ENCODE measurements around the gene RERGL. TPM values are rescaled to one million over a fixed set of nuclear protein-coding genes. Genes with fewer than 3 reads are reported as not detected.

Gene RERGL
- total RNA-seq, 1 experiment from 2014 or later = not detected

- no peaks in the 10 kb centered on the region for H3K36me3 ChIP-seq (ENCODE audit: control insufficient read depth in 1 of 2, insufficient read depth in 2 of 2, low read length in 2 of 2)
- H3K27ac ChIP-seq (ENCODE audit: low read depth, low read length) = no peak overlapping the region
- H4K20me1 ChIP-seq (ENCODE audit: insufficient read depth) = no peaks in the 10 kb centered on the region
- DNase-seq (ENCODE audit: low read depth, low spot score) (no peak), ATAC-seq (no peak)
- BruUV-seq (replicated peaks) = no TSS peak
- intact Hi-C loops (cut with micrococcal nuclease) = no loop called here
- POLR2A ChIA-PET = no interaction called here
- H2AFZ ChIP-seq (ENCODE audit: low read depth, low read length, poor library complexity, severe bottlenecking) = no peak overlapping the region
- no peaks in the 10 kb centered on the region for H3K27me3 ChIP-seq (ENCODE audit: insufficient read depth, low read length)
- no peak overlapping the region for H3K9ac ChIP-seq (ENCODE audit: low read length)
- no peaks in the 10 kb centered on the region for H3K9me2 ChIP-seq (ENCODE audit: insufficient read depth)
- H3K9me3 ChIP-seq (ENCODE audit: control insufficient read depth in 1 of 2, insufficient read depth in 1 of 2, low read depth in 1 of 2, low read length in 2 of 2) = no peaks in the 10 kb centered on the region; a peak in 1 of 4 replicates
- no peaks in the 10 kb centered on the region for H3K4me1 ChIP-seq (ENCODE audit: control insufficient read depth in 1 of 2, insufficient read depth in 2 of 2, low read length in 2 of 2)
- CTCF ChIA-PET = no interaction called here
- H3K79me2 ChIP-seq (ENCODE audit: insufficient read depth, low read length) = no peaks in the 10 kb centered on the region
- H3K4me2 ChIP-seq (ENCODE audit: low read length) = no peak overlapping the region
- RAD21 ChIA-PET (ENCODE audit: low non-redundant PET in 1 of 2, low total read pairs in 2 of 2, uncharacterized antibody in 2 of 2, unreplicated experiment in 2 of 2) = no interaction called here
- TF ChIP-seq POLR2A (IDR thresholded peaks at IDR 0.05; ENCODE audit: borderline replicate concordance, extremely low read depth, insufficient read depth, insufficient read length) (no peak), FOSL1 (IDR thresholded peaks at IDR 0.05; ENCODE audit: low read depth) (no peak)
- H3K4me3 ChIP-seq (replicated peaks in 1 of 2; ENCODE audit: low read depth in 1 of 2, low read length in 2 of 2) = no peak overlapping the region
Measured at GRCh38 chr12:18120899-18121298, 30.9 kb upstream of the RERGL start.

GRCh38 chr12:18108611-18109010 is 18.6 kb upstream of the RERGL start:
- POLR2A ChIA-PET = no interaction called here
- H4K20me1 ChIP-seq (ENCODE audit: insufficient read depth) = no peaks in the 10 kb centered on the region
- no peaks in the 10 kb centered on the region for H3K36me3 ChIP-seq (ENCODE audit: control insufficient read depth in 1 of 2, insufficient read depth in 2 of 2, low read length in 2 of 2)
- intact Hi-C loops (cut with micrococcal nuclease) = no loop called here
- RAD21 ChIA-PET (ENCODE audit: low non-redundant PET in 1 of 2, low total read pairs in 2 of 2, uncharacterized antibody in 2 of 2, unreplicated experiment in 2 of 2) = no interaction called here
- no peak overlapping the region for H3K4me2 ChIP-seq (ENCODE audit: low read length)
- ATAC-seq = no peak
- TF ChIP-seq SRF (IDR thresholded peaks at IDR 0.05; ENCODE audit: low read depth) (no peak), ZNF274 (IDR thresholded peaks at IDR 0.05; ENCODE audit: low read depth, low read length) (no peak), EGR1 (IDR thresholded peaks at IDR 0.05; ENCODE audit: low read depth) (no peak), CEBPB (IDR thresholded peaks at IDR 0.05; ENCODE audit: low read depth) (no peak), POLR2AphosphoS5 (IDR thresholded peaks at IDR 0.05; ENCODE audit: low read depth, low read length) (no peak), ATF3 (IDR thresholded peaks at IDR 0.05) (no peak), EZH2 (IDR thresholded peaks at IDR 0.05) (no peak), JUND (IDR thresholded peaks at IDR 0.05) (no peak)
- TF ChIP-seq, protein P1, sequence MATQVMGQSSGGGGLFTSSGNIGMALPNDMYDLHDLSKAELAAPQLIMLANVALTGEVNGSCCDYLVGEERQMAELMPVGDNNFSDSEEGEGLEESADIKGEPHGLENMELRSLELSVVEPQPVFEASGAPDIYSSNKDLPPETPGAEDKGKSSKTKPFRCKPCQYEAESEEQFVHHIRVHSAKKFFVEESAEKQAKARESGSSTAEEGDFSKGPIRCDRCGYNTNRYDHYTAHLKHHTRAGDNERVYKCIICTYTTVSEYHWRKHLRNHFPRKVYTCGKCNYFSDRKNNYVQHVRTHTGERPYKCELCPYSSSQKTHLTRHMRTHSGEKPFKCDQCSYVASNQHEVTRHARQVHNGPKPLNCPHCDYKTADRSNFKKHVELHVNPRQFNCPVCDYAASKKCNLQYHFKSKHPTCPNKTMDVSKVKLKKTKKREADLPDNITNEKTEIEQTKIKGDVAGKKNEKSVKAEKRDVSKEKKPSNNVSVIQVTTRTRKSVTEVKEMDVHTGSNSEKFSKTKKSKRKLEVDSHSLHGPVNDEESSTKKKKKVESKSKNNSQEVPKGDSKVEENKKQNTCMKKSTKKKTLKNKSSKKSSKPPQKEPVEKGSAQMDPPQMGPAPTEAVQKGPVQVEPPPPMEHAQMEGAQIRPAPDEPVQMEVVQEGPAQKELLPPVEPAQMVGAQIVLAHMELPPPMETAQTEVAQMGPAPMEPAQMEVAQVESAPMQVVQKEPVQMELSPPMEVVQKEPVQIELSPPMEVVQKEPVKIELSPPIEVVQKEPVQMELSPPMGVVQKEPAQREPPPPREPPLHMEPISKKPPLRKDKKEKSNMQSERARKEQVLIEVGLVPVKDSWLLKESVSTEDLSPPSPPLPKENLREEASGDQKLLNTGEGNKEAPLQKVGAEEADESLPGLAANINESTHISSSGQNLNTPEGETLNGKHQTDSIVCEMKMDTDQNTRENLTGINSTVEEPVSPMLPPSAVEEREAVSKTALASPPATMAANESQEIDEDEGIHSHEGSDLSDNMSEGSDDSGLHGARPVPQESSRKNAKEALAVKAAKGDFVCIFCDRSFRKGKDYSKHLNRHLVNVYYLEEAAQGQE (IDR thresholded peaks at IDR 0.05; ENCODE audit: low read depth) = no peak
- H3K9me3 ChIP-seq (ENCODE audit: control insufficient read depth in 1 of 2, insufficient read depth in 1 of 2, low read depth in 1 of 2, low read length in 2 of 2) = no peaks in the 10 kb centered on the region
- H3K9me2 ChIP-seq (ENCODE audit: insufficient read depth) = no peaks in the 10 kb centered on the region
- DNase-seq (ENCODE audit: low read depth, low spot score) = no peak
- no peaks in the 10 kb centered on the region for H3K79me2 ChIP-seq (ENCODE audit: insufficient read depth, low read length)
- no TSS peak for BruUV-seq (replicated peaks)
- H2AFZ ChIP-seq (ENCODE audit: low read depth, low read length, poor library complexity, severe bottlenecking) = no peak overlapping the region
- no peak overlapping the region for H3K4me3 ChIP-seq (replicated peaks in 1 of 2; ENCODE audit: low read depth in 1 of 2, low read length in 2 of 2)
- H3K4me1 ChIP-seq (ENCODE audit: control insufficient read depth in 1 of 2, insufficient read depth in 2 of 2, low read length in 2 of 2) = no peaks in the 10 kb centered on the region
- no peak overlapping the region for H3K9ac ChIP-seq (ENCODE audit: low read length)
- no peak overlapping the region for H3K27ac ChIP-seq (ENCODE audit: low read depth, low read length)
- CTCF ChIA-PET = no interaction called here
- no peaks in the 10 kb centered on the region for H3K27me3 ChIP-seq (ENCODE audit: insufficient read depth, low read length)
